Parathyroid adenoma (tissue), 2 donors: Measurements from ENCODE around the gene ANAPC13.
A peak's percentile ranks its signal among the peaks of the same experiment; 100 is the strongest.

Experiments
- H2AFZ ChIP-seq: fragments of 300-600 bp; sonication (generic); one replicate; pipeline ENCODE4 v1.7.0; 2017; ENCODE audit warnings: antibody characterized with exemption, mild to moderate bottlenecking
- H3K27ac ChIP-seq: fragments of 300-600 bp; sonication (generic); one replicate; pipeline ENCODE4 v1.7.0; 2017
- H3K27me3 ChIP-seq: fragments of 300-600 bp; sonication (generic); one replicate; pipeline ENCODE4 v1.7.0; 2017; ENCODE audit warnings: low read length; ENCODE audit not compliant: control insufficient read depth, insufficient read depth
- H3K36me3 ChIP-seq: fragments of 300-600 bp; sonication (generic); one replicate; pipeline ENCODE4 v1.7.0; 2017; ENCODE audit warnings: low read length; ENCODE audit not compliant: control insufficient read depth, insufficient read depth
- H3K4me1 ChIP-seq: fragments of 300-600 bp; sonication (generic); one replicate; pipeline ENCODE4 v1.7.0; 2017; ENCODE audit warnings: control low read depth
- H3K4me2 ChIP-seq: fragments of 300-600 bp; sonication (generic); one replicate; pipeline ENCODE4 v1.7.0; 2017; ENCODE audit warnings: low read length
- H3K4me3 ChIP-seq: fragments of 300-600 bp; sonication (generic); one replicate; pipeline ENCODE4 v1.7.0; 2017; ENCODE audit warnings: low read depth, low read length
- H3K79me2 ChIP-seq: fragments of 300-600 bp; sonication (generic); one replicate; pipeline ENCODE4 v1.7.0; 2017; ENCODE audit warnings: control low read depth
- H3K9ac ChIP-seq: fragments of 300-600 bp; sonication (generic); one replicate; pipeline ENCODE4 v1.7.0; 2017; ENCODE audit warnings: mild to moderate bottlenecking
- H3K9me3 ChIP-seq: fragments of 300-600 bp; sonication (generic); one replicate; pipeline ENCODE4 v1.7.0; 2017; ENCODE audit warnings: low read length; ENCODE audit not compliant: control insufficient read depth
- TF ChIP-seq, protein P1 (sequence below): fragments of 300-600 bp; sonication (generic); IDR thresholded peaks from one replicate; pipeline ENCODE4 v1.7.0; 2017; ENCODE audit warnings: antibody characterized with exemption, mild to moderate bottlenecking
- donor health status: primary hyperparathyroidism.

The ANAPC13 gene, protein sequence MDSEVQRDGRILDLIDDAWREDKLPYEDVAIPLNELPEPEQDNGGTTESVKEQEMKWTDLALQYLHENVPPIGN

DNA sequence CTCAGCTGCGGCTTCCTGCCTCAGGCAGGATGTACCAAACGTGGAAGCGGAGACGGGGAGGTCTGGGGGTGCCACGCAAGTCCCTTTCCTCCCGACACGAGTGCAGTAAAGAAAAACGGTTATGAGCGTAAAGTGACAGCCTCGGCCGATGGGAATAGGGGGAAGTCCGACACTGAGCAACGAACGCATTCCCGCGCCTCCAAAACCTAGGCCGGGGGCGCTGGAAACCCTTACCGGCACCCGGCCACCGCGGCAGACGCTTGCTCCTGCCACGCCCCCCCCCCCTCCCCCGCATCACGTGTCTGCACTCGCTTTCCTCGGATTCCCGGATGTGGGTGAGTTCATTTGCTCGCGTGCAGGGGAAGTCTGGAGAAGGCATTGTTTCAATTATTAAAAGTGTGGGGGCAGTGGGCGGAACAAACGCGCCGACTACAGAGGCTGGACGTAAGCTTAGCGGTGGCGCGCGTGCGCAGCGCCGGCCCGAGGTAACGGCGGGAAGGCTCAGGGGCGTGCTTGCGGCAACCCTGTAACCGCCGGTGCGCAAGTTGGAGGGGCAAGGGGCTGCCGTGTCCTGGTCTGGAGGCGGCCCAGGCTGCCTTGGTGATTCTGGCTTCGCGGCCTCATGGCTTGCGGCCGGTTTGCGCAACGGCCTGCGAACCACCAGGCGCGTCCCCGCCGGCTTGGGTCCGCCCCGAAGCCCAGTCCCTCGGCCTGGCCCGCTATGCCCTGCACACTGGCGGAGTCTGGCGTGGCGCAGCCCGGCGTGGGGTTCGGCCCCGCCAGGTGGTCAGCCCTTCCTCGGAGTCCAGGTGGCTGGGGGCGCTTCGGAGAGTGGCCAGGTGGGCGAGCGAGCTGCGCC lies at the start of gene ANAPC13, which contains the start of gene CEP63:
Gene ANAPC13 (minus strand): TSS at position 268 of the 859 bp plus-strand sequence. CDS start 3,081 bp downstream, outside the sequence.
Gene CEP63 (plus strand): TSS at position 340 of the 859 bp plus-strand sequence. CDS start 9,264 bp downstream, outside the sequence.
- peak within 1 kb of the TSS; percentile 63 for H3K9ac ChIP-seq
- peak within 1 kb of the TSS; percentile 100 for H3K4me2 ChIP-seq
- H3K9me3 ChIP-seq, result no peaks in the 10 kb centered on the region
- no peaks in the 10 kb centered on the region for H3K4me1 ChIP-seq
- peak within 1 kb of the TSS; percentile 85 for H3K27ac ChIP-seq
- H3K79me2 ChIP-seq, result peaks cover 18% of the 10 kb centered on the region
- TF ChIP-seq, protein P1, sequence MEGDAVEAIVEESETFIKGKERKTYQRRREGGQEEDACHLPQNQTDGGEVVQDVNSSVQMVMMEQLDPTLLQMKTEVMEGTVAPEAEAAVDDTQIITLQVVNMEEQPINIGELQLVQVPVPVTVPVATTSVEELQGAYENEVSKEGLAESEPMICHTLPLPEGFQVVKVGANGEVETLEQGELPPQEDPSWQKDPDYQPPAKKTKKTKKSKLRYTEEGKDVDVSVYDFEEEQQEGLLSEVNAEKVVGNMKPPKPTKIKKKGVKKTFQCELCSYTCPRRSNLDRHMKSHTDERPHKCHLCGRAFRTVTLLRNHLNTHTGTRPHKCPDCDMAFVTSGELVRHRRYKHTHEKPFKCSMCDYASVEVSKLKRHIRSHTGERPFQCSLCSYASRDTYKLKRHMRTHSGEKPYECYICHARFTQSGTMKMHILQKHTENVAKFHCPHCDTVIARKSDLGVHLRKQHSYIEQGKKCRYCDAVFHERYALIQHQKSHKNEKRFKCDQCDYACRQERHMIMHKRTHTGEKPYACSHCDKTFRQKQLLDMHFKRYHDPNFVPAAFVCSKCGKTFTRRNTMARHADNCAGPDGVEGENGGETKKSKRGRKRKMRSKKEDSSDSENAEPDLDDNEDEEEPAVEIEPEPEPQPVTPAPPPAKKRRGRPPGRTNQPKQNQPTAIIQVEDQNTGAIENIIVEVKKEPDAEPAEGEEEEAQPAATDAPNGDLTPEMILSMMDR, result no peak
- peak within 1 kb of the TSS; percentile 92 for H2AFZ ChIP-seq
- peak within 1 kb of the TSS; percentile 99 for H3K4me3 ChIP-seq
- no peaks in the 10 kb centered on the region for H3K36me3 ChIP-seq
- no peaks in the 10 kb centered on the region for H3K27me3 ChIP-seq

DNA sequence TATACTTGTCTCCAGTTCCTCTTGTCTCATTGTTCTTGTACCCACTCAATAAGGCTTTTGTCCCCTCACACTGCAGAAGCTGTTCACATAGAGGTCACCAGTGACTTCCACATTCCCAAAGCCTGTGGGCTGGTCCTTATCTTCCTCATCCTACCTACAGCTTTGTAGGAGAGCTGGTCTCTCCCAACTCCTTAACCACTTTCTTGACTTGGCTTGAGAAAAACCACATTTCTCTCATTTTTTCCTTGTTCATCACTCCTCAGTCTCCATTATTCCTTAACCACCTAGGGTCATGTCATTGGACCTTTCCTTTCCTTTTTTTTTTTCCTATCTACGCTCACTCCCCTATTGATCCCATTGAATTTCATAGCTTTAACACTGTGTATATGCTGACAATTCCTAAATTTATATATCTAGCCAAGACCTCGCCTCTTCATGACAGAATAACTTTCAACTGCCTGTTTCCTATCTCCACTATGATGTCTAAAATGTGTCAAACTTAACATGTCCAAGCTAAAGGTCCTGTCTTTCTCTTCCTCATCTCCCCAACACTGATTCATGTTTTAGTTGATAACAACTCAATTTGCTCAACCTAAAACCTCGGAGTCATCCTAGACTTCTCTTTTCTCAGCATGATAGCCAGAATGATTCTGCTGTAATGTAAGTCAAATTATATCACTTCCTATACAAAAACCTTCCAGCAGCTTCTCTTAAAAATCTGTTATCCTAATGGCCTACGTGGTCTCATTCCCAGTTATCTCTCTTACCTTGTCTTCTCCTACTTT lies 49.6 kb upstream of the ANAPC13 start:
- Histone ChIP-seq H3K36me3 (no peaks in the 10 kb centered on the region), H2AFZ (no peak overlapping the region)
- TF ChIP-seq, protein P1, result no peak

DNA sequence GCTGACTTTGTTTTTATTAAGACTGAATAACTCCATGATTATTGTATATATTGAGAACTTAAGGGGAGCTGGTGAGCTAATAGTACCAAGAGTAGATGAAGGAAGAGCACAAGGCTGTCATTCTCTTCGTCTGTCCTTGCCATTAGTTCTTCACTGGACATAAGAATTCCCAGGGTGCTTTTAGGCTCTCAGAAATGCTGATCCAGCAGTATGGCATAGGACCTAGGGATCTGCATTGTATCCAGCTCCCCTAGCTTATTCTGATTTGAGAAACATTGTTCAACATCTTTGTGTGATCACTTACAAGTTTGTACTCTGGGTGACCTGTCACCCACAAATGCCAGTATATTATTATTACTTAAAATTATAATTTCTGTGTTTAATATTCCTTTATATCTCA lies 47.7 kb upstream of the ANAPC13 start:
- TF ChIP-seq, protein P1, result no peak
- Histone ChIP-seq H3K9ac (no peak overlapping the region), H3K36me3 (no peaks in the 10 kb centered on the region), H3K9me3 (no peaks in the 10 kb centered on the region), H3K4me2 (no peak overlapping the region), H3K4me3 (no peak overlapping the region), H3K27ac (no peak overlapping the region), H3K4me1 (peaks cover 6% of the 10 kb centered on the region), H2AFZ (no peak overlapping the region), H3K79me2 (no peaks in the 10 kb centered on the region), H3K27me3 (no peaks in the 10 kb centered on the region)

More for the DNA sequence above, 49.6 kb upstream of the ANAPC13 start:
- H3K4me3 ChIP-seq, result no peak overlapping the region
- no peaks in the 10 kb centered on the region for H3K9me3 ChIP-seq
- peaks cover 6% of the 10 kb centered on the region for H3K4me1 ChIP-seq
- no peak overlapping the region for H3K27ac ChIP-seq
- no peaks in the 10 kb centered on the region for H3K27me3 ChIP-seq
- no peaks in the 10 kb centered on the region for H3K79me2 ChIP-seq
- no peak overlapping the region for H3K9ac ChIP-seq
- H3K4me2 ChIP-seq, result no peak overlapping the region

DNA sequence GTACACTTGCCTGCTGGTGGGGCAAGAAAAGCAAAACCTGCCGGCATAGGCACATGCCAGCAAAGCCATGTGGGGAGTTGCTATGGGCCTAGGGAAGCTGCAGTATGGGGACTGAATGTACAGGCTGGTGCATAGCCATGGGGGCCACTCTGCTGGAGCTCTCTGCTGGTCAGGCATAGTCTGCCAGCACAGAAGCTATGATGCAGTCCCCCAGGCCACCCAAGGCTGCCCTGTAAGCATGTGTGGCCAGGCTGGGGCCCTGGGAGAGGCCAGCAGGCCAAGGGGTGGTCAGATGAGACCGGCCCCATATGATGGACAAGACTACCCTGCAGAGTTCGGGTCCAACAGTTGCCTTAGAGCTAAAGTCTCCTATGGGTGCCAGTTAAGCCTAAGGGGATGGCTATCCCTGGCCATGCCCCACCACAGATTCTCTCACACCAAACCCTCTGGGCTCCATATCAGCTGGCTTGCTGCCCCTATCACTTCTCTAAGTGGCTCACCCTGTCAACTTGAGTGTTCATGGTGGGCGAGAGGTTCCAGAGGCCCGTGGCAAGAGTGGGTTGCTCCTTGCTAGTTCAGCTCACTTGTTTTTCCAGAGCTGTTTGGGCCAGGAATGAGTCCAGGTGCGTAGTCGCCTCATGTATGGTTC lies 41.9 kb upstream of the ANAPC13 start:
- H3K27me3 ChIP-seq, result no peaks in the 10 kb centered on the region
- no peaks in the 10 kb centered on the region for H3K9me3 ChIP-seq

More for the DNA sequence above, 41.9 kb upstream of the ANAPC13 start:
- H3K4me2 ChIP-seq, result no peak overlapping the region
- no peak overlapping the region for H3K9ac ChIP-seq
- peaks cover 34% of the 10 kb centered on the region for H3K79me2 ChIP-seq
- no peak overlapping the region for H3K4me3 ChIP-seq
- H2AFZ ChIP-seq, result no peak overlapping the region
- H3K36me3 ChIP-seq, result no peaks in the 10 kb centered on the region
- no peaks in the 10 kb centered on the region for H3K4me1 ChIP-seq
- TF ChIP-seq, protein P1, result no peak
- H3K27ac ChIP-seq, result no peak overlapping the region
